Nephron progenitor cell (in vitro differentiated cells): Measurements from ENCODE around the gene AGAP1.
A peak's percentile ranks its signal among the peaks of the same experiment; 100 is the strongest.

Experiments
- DNase-seq: peaks from one replicate; pipeline ENCODE4 v3.0.0; 2021
- H3K27ac Mint-ChIP-seq: 2 replicates; pipeline ENCODE4 v1.8.0; 2021; ENCODE audit warnings: mild to moderate bottlenecking, moderate library complexity, mixed read lengths
- H3K27me3 Mint-ChIP-seq: 2 replicates; pipeline ENCODE4 v1.8.0; 2021; ENCODE audit warnings: mild to moderate bottlenecking, low read depth, mixed read lengths; ENCODE audit not compliant: poor library complexity
- H3K36me3 Mint-ChIP-seq: 2 replicates; pipeline ENCODE4 v1.8.0; 2021; ENCODE audit warnings: low read depth, mixed read lengths
- H3K4me1 Mint-ChIP-seq: 2 replicates; pipeline ENCODE4 v1.8.0; 2021; ENCODE audit warnings: mixed read lengths
- H3K4me3 Mint-ChIP-seq: 2 replicates; pipeline ENCODE4 v1.8.0; 2021; ENCODE audit warnings: mild to moderate bottlenecking, moderate library complexity, mixed read lengths
- H3K9me3 Mint-ChIP-seq: 2 replicates; pipeline ENCODE4 v1.8.0; 2021; ENCODE audit warnings: mild to moderate bottlenecking, moderate library complexity, mixed read lengths
- TF ChIP-seq, protein P1 (sequence below): fragments of 200-600 bp; sonication (generic); IDR thresholded peaks from 2 replicates; pipeline ENCODE4 v1.5.0; 2021; ENCODE audit warnings: antibody characterized with exemption

The AGAP1 gene

DNA sequence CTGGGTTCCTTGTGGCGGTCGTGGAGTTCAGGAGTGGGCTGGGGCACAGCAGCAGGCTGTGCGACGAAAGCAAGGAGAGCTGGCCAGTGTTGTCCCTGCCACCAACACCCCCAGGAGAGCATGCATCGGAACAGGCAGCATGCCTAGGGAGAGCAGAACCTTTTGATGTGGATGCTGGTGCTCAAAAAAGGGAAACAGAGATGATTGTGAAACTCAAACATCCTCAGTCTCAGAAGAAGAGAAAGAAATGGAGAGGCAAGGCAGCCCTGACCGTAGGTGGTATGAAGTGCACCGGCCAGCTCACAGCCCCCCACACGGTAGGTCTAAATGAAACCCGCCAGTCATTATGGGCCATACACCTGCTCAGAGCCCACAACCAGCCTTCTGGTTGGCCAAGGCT lies 420.9 kb downstream of the AGAP1 start:
- Mint-ChIP-seq H3K4me1 (peaks cover 39% of the 10 kb centered on the region), H3K4me3 (no peak overlapping the region)
- no peak for DNase-seq

DNA sequence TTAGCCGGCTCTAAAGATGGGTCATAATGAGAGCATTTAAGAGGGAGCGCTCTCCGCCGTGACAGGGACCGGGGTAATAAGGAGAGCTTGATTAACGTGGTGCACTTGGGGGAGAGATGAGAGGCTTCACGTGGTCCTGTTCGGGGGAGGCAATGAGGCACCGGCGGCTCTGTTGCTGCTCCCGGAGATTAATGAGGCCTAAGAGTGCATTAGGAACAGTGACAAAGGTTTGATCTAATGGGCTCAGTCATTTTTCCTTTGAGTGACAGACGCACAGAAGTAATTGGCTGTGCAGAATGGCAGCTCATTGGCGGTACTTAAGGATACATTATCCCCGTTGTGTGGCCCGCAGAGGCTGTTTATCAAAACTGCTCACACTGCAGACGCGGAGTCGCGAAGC lies 423.7 kb downstream of the AGAP1 start:
- peak overlapping the region; percentile 76 for H3K27ac Mint-ChIP-seq
- H3K4me3 Mint-ChIP-seq = no peak overlapping the region
- TF ChIP-seq, protein P1, sequence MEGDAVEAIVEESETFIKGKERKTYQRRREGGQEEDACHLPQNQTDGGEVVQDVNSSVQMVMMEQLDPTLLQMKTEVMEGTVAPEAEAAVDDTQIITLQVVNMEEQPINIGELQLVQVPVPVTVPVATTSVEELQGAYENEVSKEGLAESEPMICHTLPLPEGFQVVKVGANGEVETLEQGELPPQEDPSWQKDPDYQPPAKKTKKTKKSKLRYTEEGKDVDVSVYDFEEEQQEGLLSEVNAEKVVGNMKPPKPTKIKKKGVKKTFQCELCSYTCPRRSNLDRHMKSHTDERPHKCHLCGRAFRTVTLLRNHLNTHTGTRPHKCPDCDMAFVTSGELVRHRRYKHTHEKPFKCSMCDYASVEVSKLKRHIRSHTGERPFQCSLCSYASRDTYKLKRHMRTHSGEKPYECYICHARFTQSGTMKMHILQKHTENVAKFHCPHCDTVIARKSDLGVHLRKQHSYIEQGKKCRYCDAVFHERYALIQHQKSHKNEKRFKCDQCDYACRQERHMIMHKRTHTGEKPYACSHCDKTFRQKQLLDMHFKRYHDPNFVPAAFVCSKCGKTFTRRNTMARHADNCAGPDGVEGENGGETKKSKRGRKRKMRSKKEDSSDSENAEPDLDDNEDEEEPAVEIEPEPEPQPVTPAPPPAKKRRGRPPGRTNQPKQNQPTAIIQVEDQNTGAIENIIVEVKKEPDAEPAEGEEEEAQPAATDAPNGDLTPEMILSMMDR = no peak
- H3K27me3 Mint-ChIP-seq = no peaks in the 10 kb centered on the region
- DNase-seq = no peak
- H3K36me3 Mint-ChIP-seq = peaks cover 85% of the 10 kb centered on the region
- peaks cover 24% of the 10 kb centered on the region for H3K4me1 Mint-ChIP-seq
- peaks cover 41% of the 10 kb centered on the region for H3K9me3 Mint-ChIP-seq

More for the DNA sequence above, 420.9 kb downstream of the AGAP1 start:
- H3K9me3 Mint-ChIP-seq = peaks cover 33% of the 10 kb centered on the region
- peaks cover 3% of the 10 kb centered on the region for H3K27me3 Mint-ChIP-seq
- no peak overlapping the region for H3K27ac Mint-ChIP-seq
- peaks cover 79% of the 10 kb centered on the region for H3K36me3 Mint-ChIP-seq
- TF ChIP-seq, protein P1 = no peak

DNA sequence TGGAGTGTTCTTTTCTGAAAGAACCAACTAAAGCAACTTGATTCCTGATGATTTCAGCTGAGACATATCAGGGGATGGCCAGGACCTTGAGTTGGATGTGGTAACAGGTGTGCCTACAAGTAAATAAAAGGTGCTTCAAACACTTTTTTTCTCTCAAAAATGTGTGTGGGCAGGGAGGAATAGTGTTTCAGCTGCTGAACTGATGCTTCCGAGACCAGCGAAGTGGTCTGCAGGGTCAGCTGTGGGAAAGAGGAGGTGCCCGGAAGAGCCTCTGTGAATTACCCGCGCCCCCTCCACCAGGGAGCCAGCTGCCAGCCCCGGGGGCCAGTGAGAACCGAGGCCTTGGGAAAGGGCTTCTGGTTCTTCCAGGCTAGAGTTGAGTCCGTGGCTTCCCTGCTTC lies 425.0 kb downstream of the AGAP1 start:
- DNase-seq = no peak
- H3K9me3 Mint-ChIP-seq = peaks cover 41% of the 10 kb centered on the region
- TF ChIP-seq, protein P1 = no peak
- peaks cover 83% of the 10 kb centered on the region for H3K36me3 Mint-ChIP-seq
- peaks cover 24% of the 10 kb centered on the region for H3K4me1 Mint-ChIP-seq
- no peaks in the 10 kb centered on the region for H3K27me3 Mint-ChIP-seq
- H3K27ac Mint-ChIP-seq = no peak overlapping the region
- no peak overlapping the region for H3K4me3 Mint-ChIP-seq

DNA sequence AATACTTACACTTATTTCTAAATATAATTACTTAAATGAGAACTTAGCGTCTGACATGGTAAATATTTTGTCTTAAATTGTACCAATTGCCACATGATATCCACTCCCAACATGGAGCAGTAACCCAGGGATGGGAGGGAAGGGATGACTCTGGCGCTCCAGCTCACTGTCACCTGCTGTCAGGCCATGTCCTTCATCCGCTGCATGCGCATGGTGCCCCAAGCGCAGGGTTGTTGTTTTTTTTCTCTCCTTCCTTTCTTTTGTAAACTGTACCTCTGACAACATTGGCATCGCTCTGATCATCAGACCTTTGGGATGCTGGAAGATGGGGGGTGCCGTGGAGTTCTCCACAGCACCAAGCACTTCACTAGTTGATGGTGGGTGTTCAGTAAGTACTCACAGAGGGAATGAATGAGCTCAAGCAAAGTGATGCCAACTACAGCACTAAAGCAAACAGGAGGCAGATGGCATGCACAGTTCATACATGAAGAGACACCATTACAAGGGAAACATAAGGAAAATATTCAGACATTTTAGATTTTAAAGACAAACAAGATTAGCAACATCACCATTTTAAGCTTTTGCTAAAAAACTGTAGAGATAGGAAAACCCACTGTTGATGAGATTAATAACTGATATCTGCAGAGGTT lies 426.5 kb downstream of the AGAP1 start:
- Mint-ChIP-seq H3K27me3 (no peaks in the 10 kb centered on the region), H3K4me3 (no peak overlapping the region), H3K27ac (no peak overlapping the region), H3K9me3 (peaks cover 30% of the 10 kb centered on the region), H3K36me3 (peaks cover 68% of the 10 kb centered on the region), H3K4me1 (peaks cover 24% of the 10 kb centered on the region)
- DNase-seq = no peak
- TF ChIP-seq, protein P1 = no peak

DNA sequence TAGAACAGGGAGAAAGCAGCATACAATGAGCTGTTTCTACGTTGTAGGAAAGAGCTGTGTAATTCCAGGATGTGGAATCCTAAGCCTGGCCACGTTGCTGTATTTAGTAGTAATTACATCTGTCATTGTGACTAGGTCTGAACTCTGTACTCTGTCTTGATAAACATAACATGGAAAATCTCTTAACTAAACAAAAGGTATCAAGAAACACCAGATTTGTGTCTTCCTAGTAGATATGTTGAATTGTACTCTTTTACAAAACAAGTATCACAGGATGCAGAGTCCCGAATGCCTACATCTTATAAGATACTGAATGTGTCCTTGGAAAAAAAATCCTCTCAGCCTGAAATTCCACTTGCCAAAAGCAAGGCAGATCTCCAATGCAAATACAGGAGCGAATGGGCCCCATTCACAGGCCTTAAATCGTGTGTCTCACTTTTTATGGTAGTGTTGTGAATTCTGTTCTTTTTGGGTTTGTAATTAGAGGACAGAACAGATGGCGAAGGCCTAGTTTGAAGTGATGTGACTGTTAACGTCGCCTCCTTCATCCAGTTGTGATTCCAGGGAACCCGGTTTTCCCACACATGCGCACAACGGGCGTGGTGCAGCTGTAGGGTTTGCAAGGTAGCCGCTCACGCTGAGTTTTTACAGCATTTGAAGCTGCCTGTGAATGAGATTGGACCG lies 427.8 kb downstream of the AGAP1 start:
- no peak overlapping the region for H3K27ac Mint-ChIP-seq
- TF ChIP-seq, protein P1 = no peak
- no peaks in the 10 kb centered on the region for H3K27me3 Mint-ChIP-seq
- peaks cover 24% of the 10 kb centered on the region for H3K4me1 Mint-ChIP-seq
- peaks cover 55% of the 10 kb centered on the region for H3K36me3 Mint-ChIP-seq
- H3K4me3 Mint-ChIP-seq = no peak overlapping the region
- H3K9me3 Mint-ChIP-seq = peaks cover 17% of the 10 kb centered on the region
- no peak for DNase-seq

DNA sequence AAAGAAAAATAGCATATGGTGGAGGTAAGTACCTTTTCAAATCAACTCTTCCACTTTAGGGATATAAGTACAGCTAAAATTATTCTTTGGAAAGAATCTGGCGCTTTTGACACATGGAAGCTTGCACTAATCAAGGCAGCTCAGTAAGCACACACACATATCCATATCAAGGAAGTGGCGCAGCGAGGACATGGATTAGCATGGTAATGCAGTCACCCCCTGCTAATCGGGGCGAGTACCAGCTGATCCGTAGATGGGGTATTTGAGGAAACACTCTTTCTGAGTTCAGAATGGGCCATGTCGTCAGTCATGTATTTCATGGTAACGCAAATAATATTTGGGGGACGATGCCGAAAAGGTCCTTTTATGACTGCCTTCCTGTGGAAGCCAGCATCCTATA lies 429.0 kb downstream of the AGAP1 start:
- DNase-seq = no peak
- no peaks in the 10 kb centered on the region for H3K27me3 Mint-ChIP-seq

More for the DNA sequence above, 429.0 kb downstream of the AGAP1 start:
- H3K27ac Mint-ChIP-seq = no peak overlapping the region
- no peak overlapping the region for H3K4me3 Mint-ChIP-seq
- peaks cover 8% of the 10 kb centered on the region for H3K9me3 Mint-ChIP-seq
- peaks cover 44% of the 10 kb centered on the region for H3K36me3 Mint-ChIP-seq
- H3K4me1 Mint-ChIP-seq = peaks cover 13% of the 10 kb centered on the region
- TF ChIP-seq, protein P1 = no peak
